GM12891 (cell line): ENCODE data around the gene PLEKHA5.

Experiments used
- DNase-seq: peaks from one replicate; pipeline ENCODE4 v3.0.0; 2011; ENCODE audit warnings: low spot score; ENCODE audit not compliant: insufficient read length
- FAIRE-seq: peaks from 2 replicates; lab custom pipeline; 2011; peaks lifted over from hg19 to GRCh38; lab: Jason Lieb, UNC
- PAX5 ChIP-seq: IDR thresholded peaks from 2 replicates; pipeline ENCODE4 v1.6.1; 2011; ENCODE audit warnings: low read length, moderate library complexity, mild to moderate bottlenecking; ENCODE audit not compliant: insufficient read depth, severe bottlenecking
- POLR2A ChIP-seq: IDR thresholded peaks from 2 replicates; pipeline ENCODE4 v1.6.1; 2011; ENCODE audit warnings: low read depth, low read length, control low read depth
- POLR2AphosphoS5 ChIP-seq: IDR thresholded peaks from 2 replicates; pipeline ENCODE4 v1.6.1; 2011; ENCODE audit warnings: low read depth, low read length, control low read depth
- POU2F2 ChIP-seq: IDR thresholded peaks from 2 replicates; pipeline ENCODE4 v1.6.1; 2011; ENCODE audit warnings: low read depth, mild to moderate bottlenecking, control low read depth, low read length, moderate library complexity
- SPI1 ChIP-seq: IDR thresholded peaks from 2 replicates; pipeline ENCODE4 v1.6.1; 2011; ENCODE audit warnings: low read depth, low read length, control low read depth
- TAF1 ChIP-seq: IDR thresholded peaks from 2 replicates; pipeline ENCODE4 v1.6.1; 2011; ENCODE audit warnings: low read depth, low read length, control low read depth

PLEKHA5 gene

DNA sequence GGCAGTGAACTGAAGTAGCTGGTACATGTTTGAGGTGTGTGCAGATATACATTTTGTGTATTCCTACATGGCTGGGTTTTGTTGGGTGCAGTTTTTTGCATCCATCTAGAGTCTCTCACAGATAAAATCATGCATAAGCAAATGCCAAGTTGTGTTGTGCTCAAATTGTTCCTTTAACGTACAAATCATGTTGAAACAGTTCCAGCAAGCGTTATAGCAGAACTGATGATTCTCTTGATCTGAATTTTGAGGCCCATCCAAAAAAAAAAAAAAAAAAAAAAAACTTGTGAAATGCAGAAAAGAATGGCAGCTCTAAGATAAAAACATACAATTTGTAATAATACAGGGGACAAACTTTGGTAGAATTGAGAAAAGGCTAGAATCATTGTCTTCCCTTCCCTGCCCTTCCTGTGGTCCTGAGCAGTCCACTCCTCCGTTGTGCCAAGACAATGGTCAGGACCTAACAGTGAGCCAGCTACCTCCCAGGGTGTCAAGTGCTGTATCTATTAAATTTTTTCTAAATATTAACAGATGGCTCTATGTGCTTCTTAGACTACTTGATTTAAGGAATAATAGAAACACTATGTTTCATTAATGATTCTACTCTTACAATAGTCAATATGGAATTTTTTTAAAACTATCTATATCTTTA, 122.1 kb downstream of the PLEKHA5 start:
- DNase-seq (no peak), FAIRE-seq (no peak)
- TF ChIP-seq POLR2A (no peak), TAF1 (no peak), POLR2AphosphoS5 (no peak), PAX5 (no peak), SPI1 (no peak), POU2F2 (no peak)

- DNase-seq (no peak), FAIRE-seq (no peak)
- no peak for TF ChIP-seq TAF1
- TF ChIP-seq SPI1 = no peak
- TF ChIP-seq POU2F2 = no peak
Observed at GRCh38 chr12:19260135-19260534, 130.6 kb downstream of the PLEKHA5 start.

DNA sequence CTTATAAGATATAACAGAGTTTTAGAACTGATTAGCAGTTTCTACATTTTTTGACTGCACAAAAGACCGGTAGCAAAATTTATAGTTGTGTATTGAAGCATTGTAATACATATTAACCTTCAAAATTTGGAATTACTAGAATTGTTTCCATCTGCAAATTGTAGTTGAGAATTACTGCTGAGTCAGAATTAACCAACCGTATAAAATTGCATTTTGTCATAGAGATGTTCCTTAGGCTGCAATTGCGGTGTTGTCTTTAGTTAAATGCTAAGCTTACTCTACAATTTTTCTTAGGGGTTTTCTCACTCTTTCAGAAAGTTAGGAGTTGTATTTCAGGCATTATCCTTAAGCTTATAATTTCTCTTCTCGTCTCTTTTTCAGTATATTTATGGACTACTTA, 132.2 kb downstream of the PLEKHA5 start:
- no peak for TF ChIP-seq TAF1
- no peak for TF ChIP-seq POLR2A
- TF ChIP-seq PAX5 = no peak
- no peak for TF ChIP-seq SPI1
- TF ChIP-seq POLR2AphosphoS5 = no peak
- no peak for TF ChIP-seq POU2F2
- FAIRE-seq = no peak
- DNase-seq = no peak

- DNase-seq = no peak
- no peak for FAIRE-seq
- no peak for TF ChIP-seq TAF1
- no peak for TF ChIP-seq POLR2AphosphoS5
- no peak for TF ChIP-seq PAX5
- no peak for TF ChIP-seq POU2F2
- TF ChIP-seq SPI1 = no peak
Observed at GRCh38 chr12:19263672-19264071, 134.1 kb downstream of the PLEKHA5 start.

DNA sequence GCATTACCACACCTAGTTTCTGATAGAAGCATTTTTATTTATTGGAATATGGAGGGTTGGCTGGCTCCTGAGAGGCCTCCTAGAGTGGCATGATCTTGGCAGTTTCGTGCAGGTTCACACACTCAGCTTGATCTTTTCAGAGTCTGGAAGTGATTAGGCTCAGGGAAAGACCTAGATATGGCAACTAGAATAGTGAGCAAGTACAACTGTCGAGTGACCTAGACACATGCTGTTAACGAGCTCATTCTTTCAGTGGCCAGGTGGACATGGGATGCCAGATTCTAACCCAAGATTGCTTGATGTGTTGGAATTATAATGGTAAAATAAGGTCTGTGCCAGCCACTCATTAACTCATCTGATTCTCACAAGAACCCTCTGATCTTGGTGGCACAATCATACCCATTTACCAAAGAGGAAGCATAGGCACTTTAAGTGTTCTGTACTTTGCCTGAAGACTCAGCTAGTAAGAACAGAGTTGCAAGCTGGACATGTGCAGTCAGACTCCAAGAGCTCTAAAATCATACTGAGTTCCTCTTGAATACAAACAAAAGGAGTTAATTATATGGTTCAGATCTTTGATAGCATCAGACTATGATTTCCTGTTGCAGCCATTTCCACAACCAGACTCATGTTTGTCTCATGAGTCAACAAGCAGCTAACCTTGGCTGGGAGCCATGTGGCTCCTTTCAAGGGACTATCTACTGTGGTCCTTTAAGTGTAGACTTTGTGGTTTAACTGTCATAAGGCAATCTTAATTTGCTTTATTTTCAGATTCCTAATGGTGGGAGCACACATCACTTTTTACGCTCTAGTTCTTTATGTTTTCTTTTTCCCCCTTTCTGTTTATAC, 144.2 kb downstream of the PLEKHA5 start:
- no peak for DNase-seq

DNA sequence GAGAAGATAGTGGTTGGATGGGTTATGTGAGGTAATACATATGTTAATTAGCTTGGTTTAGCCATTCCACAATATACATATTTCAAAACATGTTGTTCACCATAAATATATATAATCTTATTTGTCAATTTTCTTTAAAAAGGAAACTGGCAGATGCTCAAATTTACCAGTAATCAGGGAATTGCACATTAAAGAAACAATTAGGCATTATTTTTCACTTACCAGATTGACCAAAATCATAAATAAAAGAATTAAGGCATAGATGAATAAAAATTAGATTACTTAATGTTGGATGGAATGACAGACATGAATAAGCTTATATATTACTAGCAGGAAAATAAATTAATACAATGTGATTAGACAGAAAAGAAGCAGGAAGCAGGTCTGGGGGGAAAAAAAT, 147.2 kb downstream of the PLEKHA5 start:
- TF ChIP-seq SPI1 = no peak
- TF ChIP-seq POU2F2 = no peak
- no peak for TF ChIP-seq TAF1
- no peak for TF ChIP-seq POLR2AphosphoS5
- TF ChIP-seq PAX5 = no peak
- TF ChIP-seq POLR2A = no peak
- FAIRE-seq (no peak), DNase-seq (no peak)

More for the DNA sequence above, 144.2 kb downstream of the PLEKHA5 start:
- no peak for TF ChIP-seq SPI1
- no peak for TF ChIP-seq POU2F2
- TF ChIP-seq TAF1 = no peak
- TF ChIP-seq POLR2AphosphoS5 = no peak
- TF ChIP-seq PAX5 = no peak
- no peak for TF ChIP-seq POLR2A
- no peak for FAIRE-seq

DNA sequence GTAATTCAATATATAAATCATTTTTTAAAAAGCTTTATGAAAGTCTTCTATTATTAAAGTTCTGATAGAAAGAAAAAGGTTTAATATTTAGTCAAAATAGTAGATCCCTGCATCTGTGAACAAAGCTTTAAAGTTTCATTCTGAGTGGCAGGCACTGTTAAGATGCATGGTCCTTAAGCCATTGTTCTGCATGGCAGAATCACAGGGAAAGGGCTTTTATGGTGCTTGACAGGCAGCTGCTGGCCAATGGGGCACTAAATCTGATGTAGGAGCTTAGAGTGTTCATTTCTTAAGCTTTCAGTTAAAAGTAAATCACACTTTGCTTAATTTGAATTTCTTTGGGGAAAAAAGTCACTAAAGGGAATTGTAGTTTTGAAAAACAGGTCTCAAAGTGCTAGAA, 148.2 kb downstream of the PLEKHA5 start:
- FAIRE-seq = no peak

GRCh38 chr12:19278407-19278806, 148.9 kb downstream of the PLEKHA5 start:
- FAIRE-seq (no peak), DNase-seq (no peak)
- TF ChIP-seq POLR2AphosphoS5 (no peak), TAF1 (no peak), POLR2A (no peak), POU2F2 (no peak), PAX5 (no peak), SPI1 (no peak)

More for the DNA sequence above, 148.2 kb downstream of the PLEKHA5 start:
- no peak for DNase-seq
- TF ChIP-seq POU2F2 = no peak
- no peak for TF ChIP-seq POLR2A
- no peak for TF ChIP-seq POLR2AphosphoS5
- no peak for TF ChIP-seq PAX5
- no peak for TF ChIP-seq SPI1
- TF ChIP-seq TAF1 = no peak

DNA sequence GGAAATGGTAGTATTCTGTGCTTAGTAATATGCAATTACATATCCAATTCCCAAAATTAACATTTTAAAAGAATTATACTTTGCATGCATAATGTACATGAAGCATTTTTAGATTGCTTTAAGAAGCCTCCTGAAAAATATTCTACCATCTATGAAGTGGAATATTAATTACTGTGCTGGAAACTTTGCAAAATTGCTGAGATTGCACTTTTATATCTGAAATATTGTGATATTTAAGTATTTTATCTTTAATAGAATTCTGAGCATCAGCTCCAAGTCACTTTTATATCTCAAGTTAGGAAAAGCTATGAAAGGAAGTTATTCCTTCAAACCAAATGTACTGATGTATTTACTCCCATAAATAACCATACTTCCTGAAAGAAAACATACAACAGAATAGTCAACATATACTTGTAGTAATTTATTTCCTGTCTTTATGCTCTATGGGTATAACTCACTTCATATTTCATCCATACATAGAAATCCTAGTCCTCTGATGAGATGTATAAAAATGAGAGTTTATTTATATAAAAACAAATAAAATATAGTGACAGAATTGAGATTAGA, 152.7 kb downstream of the PLEKHA5 start:
- DNase-seq = no peak
- TF ChIP-seq POLR2AphosphoS5 (no peak), TAF1 (no peak), PAX5 (no peak), SPI1 (no peak), POU2F2 (no peak), POLR2A (no peak)
- no peak for FAIRE-seq

GRCh38 chr12:19284658-19285057, 155.1 kb downstream of the PLEKHA5 start:
- DNase-seq = no peak
- TF ChIP-seq SPI1 = no peak
- no peak for TF ChIP-seq POLR2AphosphoS5
- TF ChIP-seq POLR2A = no peak
- no peak for TF ChIP-seq POU2F2
- TF ChIP-seq PAX5 = no peak
- no peak for TF ChIP-seq TAF1
- FAIRE-seq = no peak
